ENCODE measurements around the gene PROS1.

DNA sequence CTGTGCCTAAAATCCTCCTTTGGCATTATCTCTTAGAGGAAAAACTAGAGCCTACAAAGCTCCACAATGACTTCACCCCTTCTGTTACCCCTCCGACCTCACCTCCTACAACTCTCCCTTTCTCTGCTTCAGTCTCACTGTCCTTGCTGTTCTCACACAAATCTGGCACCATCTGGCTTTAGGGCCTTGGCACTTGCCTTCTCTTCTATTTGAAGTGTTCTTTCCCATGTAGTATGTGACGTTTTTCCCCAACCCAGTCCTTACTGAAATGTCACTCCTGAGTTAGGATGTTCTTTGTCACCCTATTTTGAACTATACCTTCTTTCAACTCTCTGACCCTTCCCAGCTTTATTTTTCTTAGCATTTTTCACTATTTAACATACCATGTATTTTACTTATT, 46.0 kb upstream of the PROS1 start:
- TF ChIP-seq EP300 (IDR thresholded peaks at IDR 0.05) (no peak), POLR2AphosphoS5 (IDR thresholded peaks at IDR 0.05) (no peak)
- TF ChIP-seq, protein P1, sequence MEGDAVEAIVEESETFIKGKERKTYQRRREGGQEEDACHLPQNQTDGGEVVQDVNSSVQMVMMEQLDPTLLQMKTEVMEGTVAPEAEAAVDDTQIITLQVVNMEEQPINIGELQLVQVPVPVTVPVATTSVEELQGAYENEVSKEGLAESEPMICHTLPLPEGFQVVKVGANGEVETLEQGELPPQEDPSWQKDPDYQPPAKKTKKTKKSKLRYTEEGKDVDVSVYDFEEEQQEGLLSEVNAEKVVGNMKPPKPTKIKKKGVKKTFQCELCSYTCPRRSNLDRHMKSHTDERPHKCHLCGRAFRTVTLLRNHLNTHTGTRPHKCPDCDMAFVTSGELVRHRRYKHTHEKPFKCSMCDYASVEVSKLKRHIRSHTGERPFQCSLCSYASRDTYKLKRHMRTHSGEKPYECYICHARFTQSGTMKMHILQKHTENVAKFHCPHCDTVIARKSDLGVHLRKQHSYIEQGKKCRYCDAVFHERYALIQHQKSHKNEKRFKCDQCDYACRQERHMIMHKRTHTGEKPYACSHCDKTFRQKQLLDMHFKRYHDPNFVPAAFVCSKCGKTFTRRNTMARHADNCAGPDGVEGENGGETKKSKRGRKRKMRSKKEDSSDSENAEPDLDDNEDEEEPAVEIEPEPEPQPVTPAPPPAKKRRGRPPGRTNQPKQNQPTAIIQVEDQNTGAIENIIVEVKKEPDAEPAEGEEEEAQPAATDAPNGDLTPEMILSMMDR (IDR thresholded peaks at IDR 0.05) = no peak
